HL-60 (cell line): Measurements from ENCODE around the gene SLC35D2.

Experiments
- CTCF ChIP-seq: IDR thresholded peaks from one replicate; pipeline ENCODE4 v1.5.1; 2011; ENCODE audit warnings: low read length, control low read depth, inconsistent platforms; ENCODE audit not compliant: insufficient read depth
- GABPA ChIP-seq: IDR thresholded peaks from 2 replicates; pipeline ENCODE4 v1.6.1; 2012; ENCODE audit warnings: low read depth
- POLR2AphosphoS5 ChIP-seq: IDR thresholded peaks from 2 replicates; pipeline ENCODE4 v1.6.1; 2012; ENCODE audit warnings: low read depth
- REST ChIP-seq: IDR thresholded peaks from 2 replicates; pipeline ENCODE4 v1.6.1; 2012; ENCODE audit warnings: low read depth; ENCODE audit not compliant: insufficient replicate concordance
- SPI1 ChIP-seq: IDR thresholded peaks from 2 replicates; pipeline ENCODE4 v1.6.1; 2012; ENCODE audit warnings: low read depth, mild to moderate bottlenecking, borderline replicate concordance

DNA sequence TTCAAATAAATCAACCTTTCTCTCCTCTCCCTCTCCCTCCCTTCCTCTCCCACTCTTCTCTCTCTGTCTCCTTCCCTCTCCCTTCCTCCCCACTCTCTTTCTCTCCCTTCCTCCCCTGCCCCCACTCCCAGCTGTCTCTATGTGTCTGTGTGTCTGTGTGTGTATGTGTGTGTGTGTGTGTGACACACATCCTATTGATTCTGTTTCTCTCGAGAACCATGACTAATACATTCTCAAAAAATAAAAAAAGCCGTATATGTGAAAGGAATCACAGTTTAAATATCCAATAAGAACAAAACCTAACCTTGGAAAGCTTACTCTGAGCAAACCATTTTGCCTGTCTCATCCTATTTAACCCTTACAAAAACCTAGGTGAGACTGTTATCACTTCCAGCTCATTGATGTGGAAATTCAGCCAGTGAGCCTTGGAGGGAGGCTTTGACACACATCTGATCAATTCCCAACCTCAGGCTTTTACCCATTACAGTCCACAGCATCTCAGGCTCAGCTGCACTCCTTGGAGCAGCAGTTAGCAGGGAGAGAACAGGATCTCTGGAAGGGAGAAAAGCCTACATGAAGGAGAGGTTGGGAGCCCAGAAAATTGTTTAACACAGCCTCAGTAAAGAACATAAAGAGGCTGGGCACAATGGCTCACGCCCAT is 89.9 kb downstream of the SLC35D2 start:
- TF ChIP-seq CTCF (no peak), REST (no peak), POLR2AphosphoS5 (no peak), SPI1 (no peak), GABPA (no peak)
